Globus pallidus (tissue), 1 donor: ENCODE data around the gene FCHSD1.
A peak's percentile ranks its signal among the peaks of the same experiment; 100 is the strongest.

Experiments used
- DNase-seq: peaks from one replicate; pipeline ENCODE4 v3.0.0-alpha.2; 2015; ENCODE audit warnings: low spot score

Gene FCHSD1

GRCh38 chr5:141650851-141651727, at the start of gene FCHSD1:
FCHSD1 (minus strand) TSS chr5:141651418; CDS start chr5:141651368, 50 bp downstream.
- peak; percentile 80 for DNase-seq

GRCh38 chr5:141697586-141697985, 46.4 kb upstream of the FCHSD1 start:
- no peak for DNase-seq

- DNase-seq: no peak
Observed at GRCh38 chr5:141696431-141696830, 45.2 kb upstream of the FCHSD1 start.

- DNase-seq: no peak
Observed at GRCh38 chr5:141695627-141696215, 44.5 kb upstream of the FCHSD1 start.

GRCh38 chr5:141694479-141694878, 43.3 kb upstream of the FCHSD1 start:
- no peak for DNase-seq

- DNase-seq: no peak
Observed at GRCh38 chr5:141692919-141693725, 41.9 kb upstream of the FCHSD1 start.

- DNase-seq: no peak
Observed at GRCh38 chr5:141692533-141692888, 41.3 kb upstream of the FCHSD1 start.

GRCh38 chr5:141691867-141692532, 40.8 kb upstream of the FCHSD1 start:
- peak; percentile 75 for DNase-seq

GRCh38 chr5:141691286-141691866, 40.2 kb upstream of the FCHSD1 start:
- no peak for DNase-seq

GRCh38 chr5:141686648-141687416, 35.6 kb upstream of the FCHSD1 start:
- no peak for DNase-seq

- no peak for DNase-seq
Observed at GRCh38 chr5:141685591-141685990, 34.4 kb upstream of the FCHSD1 start.

- no peak for DNase-seq
Observed at GRCh38 chr5:141683596-141684141, 32.5 kb upstream of the FCHSD1 start.

- peak; percentile 38 for DNase-seq
Observed at GRCh38 chr5:141681695-141682641, 30.8 kb upstream of the FCHSD1 start, which contains the start of gene ARAP3. ARAP3 (minus strand) TSS chr5:141682230; CDS start chr5:141680486, 1,744 bp downstream.

- no peak for DNase-seq
Observed at GRCh38 chr5:141681295-141681694, 30.1 kb upstream of the FCHSD1 start.

- DNase-seq: no peak
Observed at GRCh38 chr5:141680751-141681201, 29.6 kb upstream of the FCHSD1 start.

GRCh38 chr5:141680178-141680577, 29.0 kb upstream of the FCHSD1 start:
- DNase-seq: no peak

GRCh38 chr5:141677415-141677814, 26.2 kb upstream of the FCHSD1 start:
- DNase-seq: no peak

GRCh38 chr5:141675672-141676071, 24.5 kb upstream of the FCHSD1 start:
- no peak for DNase-seq

GRCh38 chr5:141674747-141675146, 23.5 kb upstream of the FCHSD1 start:
- DNase-seq: no peak
